Ovary (tissue), 9 donors: ENCODE data around the gene ICA1. TPM values are rescaled to one million over a fixed set of nuclear protein-coding genes. Genes with fewer than 3 reads are reported as not detected.

ENCODE experiments used
- DNase-seq, 5 donors: peaks; one replicate each; pipeline ENCODE4 v3.0.0-alpha.2; 2019 to 2020
- H3K27ac ChIP-seq, 2 donors: fragments of 200-600 bp; one replicate each; pipeline versions ENCODE4 v1.5.1 to v1.8.0; 2019 to 2022
- H3K27me3 ChIP-seq: fragments of 200-600 bp; one replicate; pipeline ENCODE4 v1.8.0; 2022
- H3K36me3 ChIP-seq: fragments of 200-600 bp; sonication (generic); one replicate; pipeline ENCODE4 v1.5.1; 2019
- H3K4me1 ChIP-seq: one replicate; pipeline ENCODE4 v1.8.1; 2013; ENCODE audit warnings: mild to moderate bottlenecking, moderate library complexity; ENCODE audit not compliant: insufficient read depth
- H3K4me3 ChIP-seq: fragments of 200-600 bp; sonication (generic); one replicate; pipeline ENCODE4 v1.5.1; 2017
- H3K9me3 ChIP-seq, 2 donors: fragments of 200-600 bp in 1 of 2; sonication (generic) in 1 of 2; one replicate each; pipeline versions ENCODE4 v1.5.1 to v1.8.1; 2013 to 2019; ENCODE audit warnings: mild to moderate bottlenecking in 1 of 2, moderate library complexity in 1 of 2
- EP300 ChIP-seq: sonication (generic); formaldehyde crosslinking; IDR thresholded peaks from one replicate; pipeline ENCODE4 v1.6.1; 2017; ENCODE audit warnings: antibody characterized with exemption
- POLR2A ChIP-seq: fragments of 450-650 bp; IDR thresholded peaks from one replicate; pipeline ENCODE4 v1.6.1; 2017; ENCODE audit warnings: antibody characterized with exemption, mild to moderate bottlenecking, moderate library complexity
- WGBS, 3 donors: extraction: QIAGEN DNeasy Blood & Tissue Kit in 1 of 3; methylation state at CpG; one replicate each; pipeline versions ENCODE4 v1.1.5 to v1.1.7; 2013 to 2017; 5-methylcytosine and 5-hydroxymethylcytosine counted together
- intact Hi-C, 4 donors: fragments of 100-400 bp; cut with DNase I; formaldehyde crosslinking; loops; one replicate each; pipeline versions ENCODE4 v1.11.0 to v1.15.1; 2022 to 2023
- polyA plus RNA-seq, 2 donors: library from polyadenylated mRNA; stranded (reverse); fragments of 200-250 nt in 1 of 2; fragments of 350-450 nt in 1 of 2; fragmentation: Illumina TruSeq in 1 of 2; extraction: RNeasy Lipid Tissue Mini Kit (QIAGEN cat#74804) in 1 of 2; gene quantifications; one replicate each; pipeline ENCODE4 v1.2.3, GENCODE V29; 2013 to 2014
- total RNA-seq, 7 donors: library from RNA; depleted of rRNA in 2 of 7; stranded (reverse); fragments of >200 nt in 2 of 7; fragmentation: NEBNext Ultra II Directional in 3 of 7; extraction: Animal tissue kit (Norgen Biotek cat#: 25700) in 3 of 7; gene quantifications; one replicate each; pipeline versions ENCODE4 v1.1.0 to v1.2.4, GENCODE V29; 2016 to 2023
- TF ChIP-seq, protein P1 (sequence below), 3 donors: fragments of 450-650 bp in 2 of 3; fragments of 200-600 bp in 1 of 3; IDR thresholded peaks; one replicate each; pipeline versions ENCODE4 v1.5.1 to v1.8.0; 2016 to 2022; ENCODE audit warnings: antibody characterized with exemption in 3 of 3, mild to moderate bottlenecking in 1 of 3
- donor health status: DM: no; HTN: no; CAD: no; lungs with moderate emphysema.
- donor health status: DM: no; HTN: no; CAD: no.
- donor health status: Bipolar disorder and iron deficiency.
- donor health status: DM: yes; HTN: yes; CAD: no.
- donor health status: DM: no; HTN: no; CAD: no.
- donor health status: DM: yes; HTN: yes; CAD: no.

Gene ICA1
- total and polyA plus RNA-seq, 9 donors, result 2.1 to 19.4 (median 4.7) TPM

DNA sequence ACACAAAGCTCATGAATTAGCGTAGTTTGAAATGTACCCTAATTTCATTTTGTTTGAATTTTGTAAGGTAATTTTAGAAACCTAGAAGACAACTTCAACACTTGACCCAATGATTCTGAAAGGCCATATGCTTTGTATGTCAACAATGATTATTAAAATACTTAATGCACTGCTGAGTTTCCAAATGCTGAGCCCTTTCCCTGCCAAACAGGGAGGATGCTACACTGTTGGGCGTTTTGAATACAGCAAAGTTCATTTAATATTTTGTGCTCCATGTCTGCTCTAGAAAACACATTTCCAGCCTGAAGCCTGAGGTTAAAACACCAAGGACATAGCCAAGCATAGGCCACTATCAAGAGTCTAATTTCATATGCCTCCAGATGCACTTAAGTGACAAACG is 99.8 kb downstream of the ICA1 start:
- Histone ChIP-seq H3K27ac (no peak overlapping the region), H3K27me3 (no peaks in the 10 kb centered on the region), H3K9me3 (no peaks in the 10 kb centered on the region), H3K36me3 (no peaks in the 10 kb centered on the region), H3K4me3 (no peak overlapping the region), H3K4me1 (no peaks in the 10 kb centered on the region)
- intact Hi-C loops, result no loop called here
- TF ChIP-seq EP300 (no peak), POLR2A (no peak)
- TF ChIP-seq, protein P1, sequence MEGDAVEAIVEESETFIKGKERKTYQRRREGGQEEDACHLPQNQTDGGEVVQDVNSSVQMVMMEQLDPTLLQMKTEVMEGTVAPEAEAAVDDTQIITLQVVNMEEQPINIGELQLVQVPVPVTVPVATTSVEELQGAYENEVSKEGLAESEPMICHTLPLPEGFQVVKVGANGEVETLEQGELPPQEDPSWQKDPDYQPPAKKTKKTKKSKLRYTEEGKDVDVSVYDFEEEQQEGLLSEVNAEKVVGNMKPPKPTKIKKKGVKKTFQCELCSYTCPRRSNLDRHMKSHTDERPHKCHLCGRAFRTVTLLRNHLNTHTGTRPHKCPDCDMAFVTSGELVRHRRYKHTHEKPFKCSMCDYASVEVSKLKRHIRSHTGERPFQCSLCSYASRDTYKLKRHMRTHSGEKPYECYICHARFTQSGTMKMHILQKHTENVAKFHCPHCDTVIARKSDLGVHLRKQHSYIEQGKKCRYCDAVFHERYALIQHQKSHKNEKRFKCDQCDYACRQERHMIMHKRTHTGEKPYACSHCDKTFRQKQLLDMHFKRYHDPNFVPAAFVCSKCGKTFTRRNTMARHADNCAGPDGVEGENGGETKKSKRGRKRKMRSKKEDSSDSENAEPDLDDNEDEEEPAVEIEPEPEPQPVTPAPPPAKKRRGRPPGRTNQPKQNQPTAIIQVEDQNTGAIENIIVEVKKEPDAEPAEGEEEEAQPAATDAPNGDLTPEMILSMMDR (IDR thresholded peaks at IDR 0.05), result no peak
- 60 to 72% (median 62%) methylated on average over 3 of the region's 3 CpGs for WGBS, 3 donors
- no peak for DNase-seq

DNA sequence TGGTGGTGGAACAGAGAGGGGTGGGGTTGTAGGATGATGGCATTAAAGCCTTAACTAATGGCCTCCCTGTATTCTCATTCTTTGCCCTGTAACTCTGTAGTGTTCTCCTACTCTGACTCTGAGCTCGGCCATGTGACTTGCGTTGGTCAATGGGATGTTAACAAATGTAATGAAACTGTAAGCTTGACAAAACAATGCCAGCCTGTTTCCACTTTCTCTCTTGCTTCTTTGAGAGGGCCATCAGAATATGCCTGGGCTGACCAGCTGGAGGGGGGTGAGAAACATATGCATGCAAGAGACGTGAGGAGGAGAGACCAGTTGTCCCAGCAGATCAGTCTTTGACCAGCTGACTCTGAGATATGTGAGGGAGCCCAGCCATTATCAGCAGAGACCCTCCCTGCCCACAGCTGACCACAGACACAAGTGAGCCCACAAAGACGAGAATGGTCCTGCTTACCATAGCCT is 100.6 kb downstream of the ICA1 start:
- TF ChIP-seq, protein P1 (IDR thresholded peaks at IDR 0.05), result no peak
- TF ChIP-seq POLR2A (no peak), EP300 (no peak)
- intact Hi-C loops, result no loop called here
- no peak for DNase-seq
- Histone ChIP-seq H3K9me3 (no peaks in the 10 kb centered on the region), H3K27ac (no peak overlapping the region), H3K27me3 (no peaks in the 10 kb centered on the region), H3K4me1 (no peaks in the 10 kb centered on the region), H3K36me3 (no peaks in the 10 kb centered on the region), H3K4me3 (no peak overlapping the region)
- WGBS, 3 donors, result 91 to 93% (median 92%) methylated on average over 4 of the region's 4 CpGs

DNA sequence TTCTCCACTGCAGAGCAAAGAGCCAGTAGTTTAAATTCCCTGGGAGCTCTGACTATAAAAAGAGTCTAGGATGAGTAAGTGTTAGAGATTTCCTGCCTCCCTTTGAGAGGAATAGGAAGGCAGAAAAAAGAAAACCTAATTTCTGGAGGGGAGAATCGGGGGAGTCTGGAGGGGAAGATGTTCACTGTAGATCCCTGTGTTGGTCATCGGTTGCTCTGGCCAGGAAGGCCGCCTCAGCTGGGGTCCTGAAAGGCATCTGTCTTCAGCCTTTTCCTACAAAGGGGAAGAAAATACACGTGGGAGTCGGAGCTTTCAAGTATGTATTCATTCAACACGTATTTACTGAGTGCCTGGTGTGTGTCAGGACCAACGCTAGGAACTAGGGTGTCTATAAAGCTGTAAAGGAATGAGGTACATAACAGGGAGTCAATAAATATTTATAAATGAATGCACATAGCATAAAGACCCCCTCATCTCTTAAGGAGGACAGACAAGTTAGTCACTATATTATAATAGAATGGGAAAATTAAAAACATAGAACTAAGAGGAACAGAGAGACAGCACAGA is 101.1 kb downstream of the ICA1 start:
- Histone ChIP-seq H3K27me3 (no peaks in the 10 kb centered on the region), H3K4me3 (no peak overlapping the region), H3K4me1 (no peaks in the 10 kb centered on the region), H3K36me3 (no peaks in the 10 kb centered on the region), H3K9me3 (no peaks in the 10 kb centered on the region), H3K27ac (no peak overlapping the region)
- TF ChIP-seq EP300 (no peak), POLR2A (no peak)
- TF ChIP-seq, protein P1 (IDR thresholded peaks at IDR 0.05), result no peak
- WGBS, 3 donors, result 63 to 69% (median 65%) methylated on average over 7 of the region's 7 CpGs
- no peak for DNase-seq
- intact Hi-C loops, result no loop called here

DNA sequence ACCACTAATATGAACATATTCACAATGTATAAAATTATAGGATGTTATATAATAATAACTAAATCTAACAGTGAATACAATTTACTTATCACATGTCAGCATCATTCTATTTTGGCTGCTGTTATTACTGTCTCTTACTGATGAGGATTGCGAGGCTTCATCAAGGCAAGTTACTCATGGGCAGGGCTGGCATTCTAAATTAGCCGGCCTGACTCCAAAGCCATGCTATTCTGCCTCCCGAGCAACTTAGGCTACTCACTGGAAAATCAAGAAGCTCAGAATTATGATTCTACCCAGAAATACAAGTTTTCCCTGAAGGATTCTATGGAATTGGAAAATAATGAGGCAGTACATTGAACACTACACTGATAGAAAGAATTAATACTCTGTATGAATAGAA is 101.7 kb downstream of the ICA1 start:
- WGBS, 3 donors, result 75 to 82% (median 82%) methylated on average over 3 of the region's 3 CpGs
- no peaks in the 10 kb centered on the region for H3K9me3 ChIP-seq
- no peak for DNase-seq
- no peaks in the 10 kb centered on the region for H3K4me1 ChIP-seq
- TF ChIP-seq EP300, result no peak
- TF ChIP-seq, protein P1 (IDR thresholded peaks at IDR 0.05), result no peak
- no peak for TF ChIP-seq POLR2A
- no peak overlapping the region for H3K27ac ChIP-seq
- no peak overlapping the region for H3K4me3 ChIP-seq
- intact Hi-C loops, result no loop called here
- no peaks in the 10 kb centered on the region for H3K27me3 ChIP-seq
- no peaks in the 10 kb centered on the region for H3K36me3 ChIP-seq
